Activated CD8-positive, alpha-beta T cell treated with anti-CD3 and anti-CD28 coated beads, Interleukin-2, amount 10 ng/mL, durations not matched to agents 7 days and 5 days (primary cell): ENCODE results near the gene CTNNA1. TPM values are rescaled to one million over a fixed set of nuclear protein-coding genes. Genes with fewer than 3 reads are reported as not detected.

ENCODE experiments used
- ATAC-seq: fragments of 150-1000 bp; cut with Tn5 transposase; one replicate; pipeline ENCODE4 v1.10.0; 2021; ENCODE audit warnings: moderate library complexity
- CTCF ChIA-PET: fragments of 350-600 bp; sonication (Branson Sonifier 250); formaldehyde crosslinking; loops from one replicate; lab custom pipeline; 2021; ENCODE audit warnings: antibody characterized with exemption; lab: Charles Lee
- POLR2A ChIA-PET: fragments of 350-600 bp; sonication (Branson Sonifier 250); formaldehyde crosslinking; loops from one replicate; lab custom pipeline; 2021; ENCODE audit warnings: antibody characterized with exemption; lab: Charles Lee
- DNase-seq: peaks from one replicate; pipeline ENCODE4 v3.0.0-alpha.2; 2020
- H3K27ac Mint-ChIP-seq: one replicate; pipeline ENCODE4 v1.8.0; 2021; ENCODE audit warnings: mild to moderate bottlenecking, mixed read lengths
- H3K27me3 Mint-ChIP-seq: one replicate; pipeline ENCODE4 v1.8.0; 2021; ENCODE audit warnings: low read depth, mixed read lengths
- H3K36me3 Mint-ChIP-seq: one replicate; pipeline ENCODE4 v1.8.0; 2021; ENCODE audit warnings: low read depth, mixed read lengths
- H3K4me1 Mint-ChIP-seq: one replicate; pipeline ENCODE4 v1.8.0; 2021; ENCODE audit warnings: low read depth, mixed read lengths
- H3K4me3 Mint-ChIP-seq: one replicate; pipeline ENCODE4 v1.8.0; 2021; ENCODE audit warnings: mild to moderate bottlenecking, mixed read lengths
- H3K9me3 Mint-ChIP-seq: one replicate; pipeline ENCODE4 v1.8.0; 2022; ENCODE audit warnings: mixed read lengths; ENCODE audit not compliant: insufficient read depth
- total RNA-seq, 2 experiments: library from RNA; stranded (reverse); gene quantifications; one replicate each; pipeline ENCODE4 v1.2.3, GENCODE V29; 2021

Gene CTNNA1
- total RNA-seq, 2 experiments from 2014 or later: 22.4 to 22.9 TPM

DNA sequence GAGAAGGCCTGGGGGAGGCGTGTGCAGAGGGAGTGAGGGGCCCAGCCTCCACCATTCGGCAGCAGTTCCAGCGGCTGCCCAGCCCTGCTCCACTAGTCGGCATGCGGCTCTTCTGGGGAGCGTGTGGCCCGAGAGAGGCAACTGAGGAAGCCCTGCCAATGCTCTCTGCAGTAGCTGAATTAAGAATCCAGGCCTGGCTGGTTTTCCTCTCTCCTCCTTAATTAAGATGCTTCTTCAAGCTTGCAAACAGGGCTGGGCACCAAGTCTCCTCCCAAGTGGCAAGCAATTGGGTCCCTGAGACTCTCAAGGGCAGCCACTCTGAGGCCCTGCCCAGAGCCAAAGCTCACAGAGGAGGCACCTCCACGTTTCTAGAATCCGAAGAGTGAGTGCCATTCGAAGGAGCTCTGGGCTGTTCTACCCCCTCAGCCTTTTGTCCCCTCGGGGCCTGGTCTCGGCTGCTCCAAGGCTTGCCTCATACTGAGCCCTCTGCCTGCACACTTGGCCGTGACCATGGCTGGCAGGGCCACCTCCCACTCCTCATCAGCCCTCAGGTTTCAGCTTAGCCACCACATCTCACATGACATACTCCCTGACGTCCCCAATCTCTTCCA, 197.3 kb downstream of the CTNNA1 start:
- DNase-seq: no peak
- H3K4me3 Mint-ChIP-seq: no peak overlapping the region
- ChIA-PET CTCF (no interaction called here), POLR2A (no interaction called here)
- H3K4me1 Mint-ChIP-seq: peaks cover 16% of the 10 kb centered on the region
- H3K27ac Mint-ChIP-seq: no peak overlapping the region
- H3K27me3 Mint-ChIP-seq: no peaks in the 10 kb centered on the region
- H3K36me3 Mint-ChIP-seq: no peaks in the 10 kb centered on the region
- H3K9me3 Mint-ChIP-seq: no peaks in the 10 kb centered on the region
- ATAC-seq: no peak

GRCh38 chr5:138951091-138951985, 198.1 kb downstream of the CTNNA1 start:
- peaks cover 16% of the 10 kb centered on the region for H3K4me1 Mint-ChIP-seq

DNA sequence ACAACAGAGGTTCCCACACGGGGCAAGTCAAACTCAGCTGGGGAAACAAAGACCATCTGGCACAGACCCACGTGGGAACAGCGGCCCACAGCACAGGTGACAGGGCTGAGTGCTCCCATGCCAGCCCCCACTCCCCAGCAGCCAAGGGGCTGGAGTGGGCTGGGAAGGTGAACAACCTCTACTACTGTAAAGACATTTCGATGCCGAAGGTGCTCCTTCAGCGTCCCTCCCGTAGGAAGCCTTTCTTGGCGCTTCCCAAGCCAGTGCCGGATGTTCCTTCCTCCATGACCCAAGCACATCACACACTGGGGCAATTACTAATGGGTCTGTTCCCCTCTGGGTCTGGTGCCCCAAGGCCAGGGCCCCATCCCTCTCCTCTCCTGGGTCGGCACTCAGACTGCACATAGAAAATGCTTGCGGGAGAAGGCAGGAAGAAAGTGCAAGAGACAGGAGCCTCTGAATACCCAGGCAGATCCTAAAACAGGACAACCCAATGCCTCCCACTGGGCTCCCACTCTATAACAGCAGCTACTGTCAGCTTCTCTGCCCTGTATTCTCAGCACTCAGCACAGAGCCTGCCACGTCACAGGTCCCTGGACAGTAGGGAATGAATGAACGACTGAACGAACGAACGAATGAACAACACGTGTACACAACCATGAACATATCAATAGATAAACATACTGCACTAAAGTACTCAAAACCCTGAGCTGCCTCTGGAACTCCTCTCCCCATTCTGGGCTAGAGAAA, 198.9 kb downstream of the CTNNA1 start:
- CTCF ChIA-PET: no interaction called here
- H3K27me3 Mint-ChIP-seq: no peaks in the 10 kb centered on the region

More at GRCh38 chr5:138951091-138951985, 198.1 kb downstream of the CTNNA1 start:
- H3K27me3 Mint-ChIP-seq: no peaks in the 10 kb centered on the region
- DNase-seq: no peak
- H3K4me3 Mint-ChIP-seq: no peak overlapping the region
- ChIA-PET CTCF (no interaction called here), POLR2A (no interaction called here)
- no peaks in the 10 kb centered on the region for H3K36me3 Mint-ChIP-seq
- no peak overlapping the region for H3K27ac Mint-ChIP-seq
- no peak for ATAC-seq
- H3K9me3 Mint-ChIP-seq: no peaks in the 10 kb centered on the region

GRCh38 chr5:138952962-138953361, 199.7 kb downstream of the CTNNA1 start:
- Mint-ChIP-seq H3K27ac (peak overlapping the region; percentile 67), H3K9me3 (no peaks in the 10 kb centered on the region), H3K4me3 (no peak overlapping the region), H3K36me3 (no peaks in the 10 kb centered on the region), H3K27me3 (no peaks in the 10 kb centered on the region), H3K4me1 (peaks cover 16% of the 10 kb centered on the region)
- DNase-seq: no peak
- ChIA-PET CTCF (interaction anchor here (1.6 kb wide), 1 partner anchor 13 kb away, joined by 3 read pairs; no protein-coding TSS in a partner anchor), POLR2A (no interaction called here)
- no peak for ATAC-seq

More for the DNA sequence above, 198.9 kb downstream of the CTNNA1 start:
- H3K9me3 Mint-ChIP-seq: no peaks in the 10 kb centered on the region
- no peak overlapping the region for H3K4me3 Mint-ChIP-seq
- H3K36me3 Mint-ChIP-seq: no peaks in the 10 kb centered on the region
- DNase-seq (no peak), ATAC-seq (no peak)
- H3K27ac Mint-ChIP-seq: peak overlapping the region; percentile 49
- peaks cover 16% of the 10 kb centered on the region for H3K4me1 Mint-ChIP-seq
- POLR2A ChIA-PET: no interaction called here

GRCh38 chr5:138953387-138954256, 200.4 kb downstream of the CTNNA1 start:
- peak overlapping the region; percentile 67 for H3K27ac Mint-ChIP-seq
- CTCF ChIA-PET: interaction anchor here (0.9 to 1.6 kb wide), 2 partner anchors 12 to 129 kb away, joined by 3 to 4 read pairs; no protein-coding TSS in a partner anchor
- no peaks in the 10 kb centered on the region for H3K27me3 Mint-ChIP-seq

GRCh38 chr5:138954257-138955012, 201.2 kb downstream of the CTNNA1 start:
- POLR2A ChIA-PET: no interaction called here
- Mint-ChIP-seq H3K36me3 (no peaks in the 10 kb centered on the region), H3K4me3 (no peak overlapping the region), H3K27ac (no peak overlapping the region), H3K4me1 (peaks cover 16% of the 10 kb centered on the region), H3K27me3 (no peaks in the 10 kb centered on the region), H3K9me3 (no peaks in the 10 kb centered on the region)
- CTCF ChIA-PET: interaction anchor here (0.8 to 1.6 kb wide), 3 partner anchors 11 to 130 kb away, joined by 3 to 4 read pairs (median 3); no protein-coding TSS in a partner anchor
- ATAC-seq: no peak
- no peak for DNase-seq

More at GRCh38 chr5:138953387-138954256, 200.4 kb downstream of the CTNNA1 start:
- Mint-ChIP-seq H3K4me3 (no peak overlapping the region), H3K4me1 (peaks cover 16% of the 10 kb centered on the region), H3K9me3 (no peaks in the 10 kb centered on the region), H3K36me3 (no peaks in the 10 kb centered on the region)
- peak; percentile 46 for DNase-seq
- peak; percentile 86 for ATAC-seq
- POLR2A ChIA-PET: no interaction called here

DNA sequence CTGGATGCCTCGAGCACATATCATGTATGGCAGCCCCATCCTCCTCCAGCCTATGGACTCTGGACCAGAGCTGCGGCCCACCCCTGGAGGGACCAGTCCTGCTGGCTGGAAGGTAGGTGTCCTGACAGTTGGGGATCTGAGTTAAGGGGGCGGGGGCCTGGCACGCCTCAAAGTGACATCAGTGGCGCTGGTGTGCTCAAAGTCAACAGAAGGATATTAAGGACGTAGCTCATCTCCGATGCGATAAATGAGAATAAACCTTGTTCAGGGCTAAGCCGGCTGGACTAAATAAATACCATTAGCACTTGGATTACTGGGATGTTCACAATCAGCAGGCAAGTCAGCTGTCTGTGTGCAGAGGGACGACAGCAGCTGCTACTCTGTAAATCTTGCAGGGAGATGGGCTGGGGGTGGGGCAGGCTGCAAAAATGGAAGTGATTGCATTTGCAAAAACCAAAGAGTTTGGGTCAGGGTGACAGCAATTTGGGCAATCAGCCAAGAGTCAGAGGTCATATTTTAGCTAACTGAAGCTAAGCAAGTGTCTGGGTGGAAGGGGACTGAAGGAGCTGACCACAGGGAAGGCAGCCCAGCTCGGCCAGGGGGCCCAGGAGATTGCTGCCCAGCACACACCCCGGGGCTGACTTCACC, 201.9 kb downstream of the CTNNA1 start:
- Mint-ChIP-seq H3K4me3 (no peak overlapping the region), H3K4me1 (peaks cover 16% of the 10 kb centered on the region), H3K36me3 (no peaks in the 10 kb centered on the region), H3K27ac (no peak overlapping the region), H3K9me3 (no peaks in the 10 kb centered on the region), H3K27me3 (no peaks in the 10 kb centered on the region)
- CTCF ChIA-PET: interaction anchor here (0.8 kb wide), 1 partner anchor 24 kb away, joined by 3 read pairs; no protein-coding TSS in a partner anchor
- DNase-seq (no peak), ATAC-seq (no peak)
- POLR2A ChIA-PET: no interaction called here

DNA sequence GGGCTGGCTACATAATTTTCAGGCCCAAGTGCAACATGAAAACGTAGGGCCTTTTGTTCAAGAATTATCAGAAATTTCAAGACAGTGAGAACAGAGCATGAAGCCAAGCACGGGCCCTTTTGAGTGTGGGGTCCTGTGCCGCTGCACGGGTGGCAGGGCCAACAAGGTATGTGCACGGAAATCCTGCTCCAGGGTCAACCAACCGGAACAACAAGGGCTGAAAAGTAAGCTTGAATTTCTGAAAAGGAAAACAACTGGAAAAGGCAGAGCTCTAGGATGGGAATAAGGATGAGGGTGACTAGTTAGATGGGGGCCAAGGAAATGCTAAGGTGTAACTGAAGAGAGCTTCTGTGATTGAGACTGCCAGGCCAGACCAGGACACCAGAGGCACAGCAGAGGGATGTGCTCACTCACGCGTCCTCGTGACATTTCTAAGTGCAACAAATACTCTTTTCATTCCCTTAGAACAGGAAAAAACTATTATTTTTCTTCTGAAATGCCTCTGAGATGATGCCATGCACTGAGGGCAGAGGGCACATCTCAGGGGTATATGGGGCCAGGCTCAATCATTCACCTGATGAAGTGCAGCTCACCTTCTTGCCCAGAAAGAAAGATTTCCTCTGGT, 202.6 kb downstream of the CTNNA1 start:
- ChIA-PET CTCF (interaction anchor here (0.6 kb wide), 1 partner anchor 160 kb away, joined by 3 read pairs; no protein-coding TSS in a partner anchor), POLR2A (no interaction called here)
- H3K4me3 Mint-ChIP-seq: no peak overlapping the region
- H3K36me3 Mint-ChIP-seq: no peaks in the 10 kb centered on the region
- H3K9me3 Mint-ChIP-seq: no peaks in the 10 kb centered on the region
- ATAC-seq: no peak
- H3K27me3 Mint-ChIP-seq: no peaks in the 10 kb centered on the region
- no peak overlapping the region for H3K27ac Mint-ChIP-seq
- no peak for DNase-seq
- peaks cover 16% of the 10 kb centered on the region for H3K4me1 Mint-ChIP-seq

DNA sequence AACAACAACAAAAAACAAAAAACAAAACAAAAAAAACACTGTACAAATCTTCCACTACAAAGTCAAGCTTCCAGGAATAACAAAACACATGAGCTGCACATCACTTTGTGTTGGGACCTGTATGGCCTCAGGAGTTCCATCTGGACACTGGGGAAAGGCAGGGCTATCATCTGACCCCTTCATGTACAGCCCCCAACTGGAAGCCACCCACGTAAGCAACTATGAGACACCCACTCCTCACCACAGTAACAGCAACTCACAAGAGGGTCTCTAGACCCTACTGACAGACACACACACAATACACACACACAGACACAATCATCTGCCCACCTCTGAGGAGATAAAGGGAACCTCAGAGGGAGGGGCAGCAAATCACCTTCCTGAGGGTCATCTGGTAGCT, 203.6 kb downstream of the CTNNA1 start:
- peaks cover 16% of the 10 kb centered on the region for H3K4me1 Mint-ChIP-seq
- POLR2A ChIA-PET: no interaction called here
- DNase-seq: no peak
- ATAC-seq: no peak
- CTCF ChIA-PET: no interaction called here
- H3K27me3 Mint-ChIP-seq: no peaks in the 10 kb centered on the region
- no peak overlapping the region for H3K27ac Mint-ChIP-seq
- no peaks in the 10 kb centered on the region for H3K36me3 Mint-ChIP-seq
- no peaks in the 10 kb centered on the region for H3K9me3 Mint-ChIP-seq
- no peak overlapping the region for H3K4me3 Mint-ChIP-seq
